Measurements from ENCODE around the gene CCDC141.

DNA sequence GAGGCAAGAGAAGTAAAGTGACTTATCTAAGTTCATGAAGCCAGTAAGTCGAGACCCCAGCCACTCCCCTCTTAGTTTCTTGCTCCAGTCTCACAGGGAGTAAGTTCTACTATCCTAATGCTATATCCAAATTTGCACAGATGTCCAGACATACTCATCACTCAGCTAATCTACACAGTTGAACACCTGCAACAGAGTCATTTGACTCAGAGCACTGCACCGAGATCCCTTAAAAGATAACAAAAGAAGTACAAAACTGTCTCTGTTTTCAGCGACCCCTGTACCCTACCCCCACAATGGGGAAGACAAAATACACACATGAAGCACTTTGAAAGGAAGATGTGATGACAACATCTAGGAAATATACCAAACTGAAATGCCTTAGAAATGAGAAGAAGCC, 22.6 kb upstream of the CCDC141 start:
- TF ChIP-seq, protein P1, sequence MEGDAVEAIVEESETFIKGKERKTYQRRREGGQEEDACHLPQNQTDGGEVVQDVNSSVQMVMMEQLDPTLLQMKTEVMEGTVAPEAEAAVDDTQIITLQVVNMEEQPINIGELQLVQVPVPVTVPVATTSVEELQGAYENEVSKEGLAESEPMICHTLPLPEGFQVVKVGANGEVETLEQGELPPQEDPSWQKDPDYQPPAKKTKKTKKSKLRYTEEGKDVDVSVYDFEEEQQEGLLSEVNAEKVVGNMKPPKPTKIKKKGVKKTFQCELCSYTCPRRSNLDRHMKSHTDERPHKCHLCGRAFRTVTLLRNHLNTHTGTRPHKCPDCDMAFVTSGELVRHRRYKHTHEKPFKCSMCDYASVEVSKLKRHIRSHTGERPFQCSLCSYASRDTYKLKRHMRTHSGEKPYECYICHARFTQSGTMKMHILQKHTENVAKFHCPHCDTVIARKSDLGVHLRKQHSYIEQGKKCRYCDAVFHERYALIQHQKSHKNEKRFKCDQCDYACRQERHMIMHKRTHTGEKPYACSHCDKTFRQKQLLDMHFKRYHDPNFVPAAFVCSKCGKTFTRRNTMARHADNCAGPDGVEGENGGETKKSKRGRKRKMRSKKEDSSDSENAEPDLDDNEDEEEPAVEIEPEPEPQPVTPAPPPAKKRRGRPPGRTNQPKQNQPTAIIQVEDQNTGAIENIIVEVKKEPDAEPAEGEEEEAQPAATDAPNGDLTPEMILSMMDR (IDR thresholded peaks at IDR 0.05), result no peak
- TF ChIP-seq POLR2AphosphoS5 (IDR thresholded peaks at IDR 0.05), result no peak
